ENCODE data around the gene TRIM29.

TRIM29 gene

DNA sequence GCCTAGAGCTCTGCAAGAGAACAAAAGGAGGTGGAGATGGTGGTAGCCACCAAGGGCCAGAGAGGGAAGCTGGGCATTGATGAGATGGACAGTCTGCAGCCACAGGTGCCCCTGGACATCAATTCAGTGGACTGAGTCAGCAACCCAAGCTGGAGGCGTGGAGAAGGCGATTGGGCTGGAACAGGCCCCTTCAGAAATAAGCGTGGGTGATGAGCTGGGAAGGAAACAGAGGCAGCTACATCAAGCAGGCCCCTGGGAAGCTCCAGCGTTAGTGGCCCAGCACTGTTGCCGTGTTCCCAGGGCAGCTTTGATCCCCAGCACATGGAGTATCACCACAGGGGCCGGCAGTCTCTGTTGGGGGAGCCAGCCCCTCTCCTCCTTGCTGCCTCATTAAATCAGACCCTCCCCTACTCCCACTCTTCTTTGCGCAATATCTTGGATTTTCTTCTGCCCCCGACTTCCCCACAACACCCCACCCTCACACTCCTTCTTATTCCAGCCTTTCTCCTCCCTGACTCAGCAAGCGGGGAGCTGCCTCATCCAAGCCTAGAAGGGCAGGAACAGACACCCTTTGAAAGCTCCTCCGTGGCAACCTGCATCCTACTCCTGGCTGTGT, 41.3 kb upstream of the TRIM29 start:
- DNase-seq (ENCODE audit: low read depth) = no peak
- TF ChIP-seq CTCF (conservative IDR thresholded peaks at IDR 0.05; ENCODE audit: low read depth, low read length) = no peak
- H3K4me3 ChIP-seq (ENCODE audit: low read length) = no peak overlapping the region

DNA sequence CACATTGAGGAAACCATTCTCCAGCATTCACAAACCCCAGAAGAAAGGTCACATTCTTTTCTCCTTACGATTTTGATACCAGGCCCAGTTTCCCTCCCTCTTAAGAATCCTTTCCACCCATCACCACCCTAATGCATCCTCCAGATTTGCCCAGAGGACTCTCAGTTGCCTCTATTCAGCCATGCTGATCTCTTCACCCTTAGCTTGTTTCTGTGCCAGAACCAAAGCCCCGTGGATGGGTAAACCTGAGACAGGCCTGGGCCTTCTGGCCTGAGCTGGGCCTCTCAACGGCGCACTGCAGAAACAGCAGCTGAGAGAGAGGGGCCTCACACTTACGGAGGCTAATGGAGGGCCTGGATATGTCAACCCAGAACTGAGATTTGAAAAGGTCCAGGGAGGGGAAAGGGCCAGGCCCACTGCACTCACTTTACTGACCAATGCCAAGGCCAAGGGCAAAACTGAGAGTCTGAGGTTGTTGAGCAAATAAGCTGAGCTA, 40.7 kb upstream of the TRIM29 start:
- H3K4me3 ChIP-seq (ENCODE audit: low read length) = no peak overlapping the region
- no peak for TF ChIP-seq CTCF (conservative IDR thresholded peaks at IDR 0.05; ENCODE audit: low read depth, low read length)
- no peak for DNase-seq (ENCODE audit: low read depth)

- TF ChIP-seq CTCF (conservative IDR thresholded peaks at IDR 0.05; ENCODE audit: low read depth, low read length) = no peak
- H3K4me3 ChIP-seq (ENCODE audit: low read length) = no peak overlapping the region
- no peak for DNase-seq (ENCODE audit: low read depth)
These were observed 37.0 kb upstream of the TRIM29 start for GRCh38 chr11:120174866-120175265.

DNA sequence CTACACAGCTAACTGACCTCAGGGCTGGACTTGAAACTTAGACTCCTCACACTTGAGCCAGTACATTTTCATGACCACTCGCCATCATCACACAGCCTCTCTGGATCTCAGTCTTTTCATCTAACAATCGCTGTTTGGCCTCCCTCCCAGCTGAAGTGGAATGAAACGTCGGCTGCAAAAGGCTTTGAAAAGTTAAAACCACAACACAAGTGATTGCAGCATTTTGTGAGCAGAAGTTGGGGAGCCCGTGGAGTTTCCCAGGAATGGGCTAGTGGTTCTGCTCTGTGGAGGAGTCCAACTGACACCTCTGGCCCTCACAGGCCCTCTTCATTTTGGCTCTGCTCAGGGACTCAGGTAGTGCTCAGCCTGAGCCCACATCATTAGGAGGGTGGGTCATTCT, 35.9 kb upstream of the TRIM29 start:
- DNase-seq (ENCODE audit: low read depth) = no peak
- no peak for TF ChIP-seq CTCF (conservative IDR thresholded peaks at IDR 0.05; ENCODE audit: low read depth, low read length)
- H3K4me3 ChIP-seq (ENCODE audit: low read length) = no peak overlapping the region

DNA sequence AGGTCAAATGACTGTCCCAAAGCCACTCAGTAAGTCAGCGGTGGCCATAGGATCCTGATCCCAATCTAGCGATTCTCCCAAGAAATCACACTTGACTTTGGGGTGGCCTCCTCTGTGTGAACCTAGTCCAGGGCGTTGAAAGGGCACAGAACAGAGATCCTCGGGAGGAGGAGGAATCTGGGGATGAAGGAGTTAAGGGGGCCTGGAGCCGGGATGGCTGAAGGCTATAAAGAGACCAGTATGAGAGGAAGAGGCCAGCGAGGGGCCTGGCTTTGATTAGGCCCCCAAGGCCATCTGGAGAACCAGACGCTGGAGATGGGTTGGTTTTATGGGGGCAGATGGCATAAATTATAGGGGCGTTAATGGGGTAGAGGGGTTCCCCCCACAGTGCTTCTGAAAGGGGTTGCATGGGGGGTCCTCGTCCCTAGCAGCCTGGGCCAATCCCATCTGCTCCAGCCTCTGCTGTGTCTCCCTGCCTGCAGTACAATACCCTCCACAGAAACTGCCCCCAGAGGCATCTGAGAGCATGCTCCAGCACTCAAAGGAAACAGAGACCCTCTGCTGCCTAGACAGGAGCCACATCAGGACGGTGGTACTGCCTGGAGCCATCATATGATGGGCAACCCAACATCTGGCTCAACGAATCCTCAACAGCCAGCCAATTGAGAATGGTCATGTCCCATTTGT, 35.2 kb upstream of the TRIM29 start:
- DNase-seq (ENCODE audit: low read depth) = no peak
- no peak for TF ChIP-seq CTCF (conservative IDR thresholded peaks at IDR 0.05; ENCODE audit: low read depth, low read length)
- H3K4me3 ChIP-seq (ENCODE audit: low read length) = no peak overlapping the region

GRCh38 chr11:120172054-120172911, 34.4 kb upstream of the TRIM29 start:
- no peak for DNase-seq (ENCODE audit: low read depth)
- no peak overlapping the region for H3K4me3 ChIP-seq (ENCODE audit: low read length)
- TF ChIP-seq CTCF (conservative IDR thresholded peaks at IDR 0.05; ENCODE audit: low read depth, low read length) = peak; percentile 84

All from retinal pigment epithelial cell (primary cell).